Smooth muscle cell of the brain vasculature (primary cell): ENCODE data around the gene ANKRD12.

Source experiments
- DNase-seq: peaks from one replicate; pipeline ENCODE4 v3.0.0-alpha.2; 2012; ENCODE audit warnings: low read depth, low spot score

The ANKRD12 gene

DNA sequence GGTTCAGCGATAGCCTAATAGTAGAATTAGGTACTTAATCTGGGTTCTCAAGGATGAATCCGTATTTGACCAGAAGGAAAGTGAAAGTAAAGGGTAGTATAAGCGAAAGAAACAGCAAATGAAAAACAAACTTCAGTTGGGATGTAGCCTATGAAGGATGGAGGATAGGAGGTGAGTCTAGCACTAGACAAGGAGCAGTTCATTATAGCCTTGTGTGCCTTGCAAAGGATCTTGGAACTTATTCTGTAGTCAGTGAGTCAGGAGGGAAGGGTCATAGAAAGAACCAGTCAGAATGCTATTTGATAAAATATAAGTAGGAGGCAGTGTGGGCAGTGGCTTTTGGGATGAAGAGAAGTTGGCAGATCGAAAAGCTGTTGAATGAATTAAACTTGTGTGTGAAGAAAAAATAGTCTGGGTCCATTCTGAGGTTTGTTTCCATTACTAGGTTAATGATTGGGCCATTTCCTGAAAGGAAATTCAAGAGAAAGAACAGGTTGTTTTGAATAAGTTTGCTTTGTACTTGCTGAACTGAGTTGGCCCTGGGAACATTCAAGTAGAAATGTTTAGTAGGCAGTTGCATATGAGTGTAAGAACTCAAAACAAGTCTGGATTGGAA lies 48.5 kb downstream of the ANKRD12 start:
- DNase-seq = no peak

- DNase-seq = no peak
Observed at GRCh38 chr18:9188359-9189231, 52.0 kb downstream of the ANKRD12 start.

DNA sequence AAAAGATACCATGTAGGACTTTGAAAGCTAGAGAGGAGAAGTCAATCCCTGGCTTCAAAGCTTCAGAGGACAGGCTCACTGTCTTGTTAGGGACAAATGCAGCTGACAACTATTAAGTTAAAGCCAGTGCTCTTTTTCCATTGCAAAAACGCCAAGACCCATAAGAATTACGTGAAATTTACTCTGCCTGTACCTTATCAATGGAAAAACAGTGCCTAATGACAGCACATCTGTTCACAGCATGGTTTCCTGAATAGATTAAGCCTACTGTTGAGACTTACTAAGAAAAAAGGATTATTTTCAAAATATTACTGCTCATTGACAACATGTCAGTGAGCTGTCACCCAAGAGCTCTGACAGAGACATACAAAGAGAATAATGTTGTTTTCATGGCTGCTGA lies 52.9 kb downstream of the ANKRD12 start:
- no peak for DNase-seq

DNA sequence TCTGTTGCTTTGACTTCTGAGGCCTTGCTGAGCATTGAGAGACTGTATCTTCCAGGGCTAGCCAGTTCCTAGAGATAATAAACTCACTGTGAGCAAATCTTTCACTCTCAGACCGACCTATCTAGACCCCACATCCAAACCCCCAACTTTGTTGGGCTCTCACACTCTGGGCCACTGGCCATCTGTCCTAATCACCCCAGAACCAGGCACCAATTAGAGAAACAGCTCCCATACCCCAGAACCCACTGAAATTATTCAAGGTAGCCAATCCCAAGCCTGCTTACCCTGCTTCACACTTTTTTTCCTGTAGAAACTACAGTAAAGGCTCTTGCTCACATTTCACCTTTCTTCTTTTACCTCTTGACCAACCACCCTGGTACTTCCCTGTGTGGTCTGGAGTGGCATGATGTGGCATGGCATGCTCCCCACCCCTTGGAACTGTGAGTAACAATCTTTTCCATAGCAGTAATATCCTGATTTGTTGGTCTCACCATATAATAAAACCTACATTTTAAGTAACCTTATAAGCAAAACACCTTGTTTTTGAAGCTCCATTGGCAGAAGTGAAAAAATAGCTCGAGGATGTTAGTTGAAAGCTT lies 55.2 kb downstream of the ANKRD12 start:
- no peak for DNase-seq

- DNase-seq = no peak
Observed at GRCh38 chr18:9193031-9193430, 56.5 kb downstream of the ANKRD12 start.

GRCh38 chr18:9196568-9196967 lies 60.0 kb downstream of the ANKRD12 start:
- DNase-seq = no peak

GRCh38 chr18:9199681-9200080 lies 63.1 kb downstream of the ANKRD12 start:
- no peak for DNase-seq

- DNase-seq = no peak
Observed at GRCh38 chr18:9201224-9201623, 64.6 kb downstream of the ANKRD12 start.

GRCh38 chr18:9204659-9205058 lies 68.1 kb downstream of the ANKRD12 start:
- no peak for DNase-seq

DNA sequence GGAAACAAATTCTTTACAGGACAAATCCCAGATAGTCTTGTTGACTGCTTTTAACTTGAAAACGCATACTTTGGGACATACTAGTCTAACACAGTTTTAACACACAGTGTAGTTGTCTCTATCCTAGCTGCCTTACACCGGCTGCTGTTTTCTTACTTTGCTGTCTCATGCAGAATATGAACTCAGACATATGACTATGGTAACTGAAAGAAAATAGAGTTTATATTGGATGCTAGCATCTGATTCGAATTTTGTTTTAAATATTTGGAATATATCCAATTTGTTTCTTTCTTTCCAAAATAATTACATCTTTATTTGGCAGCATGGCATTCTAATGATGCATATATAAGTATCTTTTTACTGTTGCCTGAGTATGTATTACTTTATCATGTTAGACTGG lies 69.8 kb downstream of the ANKRD12 start:
- no peak for DNase-seq

DNA sequence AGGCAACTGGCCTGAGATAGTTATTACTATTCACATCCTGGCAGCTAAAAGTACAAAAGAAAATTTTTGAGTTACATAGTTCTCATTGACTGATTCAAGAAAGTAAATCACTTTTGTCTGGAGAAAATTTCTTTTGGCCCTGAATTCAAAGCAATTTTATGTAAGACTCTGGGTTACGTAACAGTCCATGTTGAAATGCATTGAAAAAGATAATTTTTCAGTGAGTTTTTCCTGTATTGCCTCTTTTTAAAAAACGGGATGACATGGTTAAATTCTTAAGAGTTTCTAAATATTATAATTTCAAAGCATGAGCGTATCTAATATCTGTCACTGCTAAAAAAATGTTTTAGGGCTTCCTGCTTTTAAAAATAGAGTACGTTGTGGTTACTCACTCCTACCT lies 72.7 kb downstream of the ANKRD12 start:
- no peak for DNase-seq

- no peak for DNase-seq
Observed at GRCh38 chr18:9210966-9211365, 74.4 kb downstream of the ANKRD12 start.

GRCh38 chr18:9211955-9212354 lies 75.4 kb downstream of the ANKRD12 start:
- no peak for DNase-seq

DNA sequence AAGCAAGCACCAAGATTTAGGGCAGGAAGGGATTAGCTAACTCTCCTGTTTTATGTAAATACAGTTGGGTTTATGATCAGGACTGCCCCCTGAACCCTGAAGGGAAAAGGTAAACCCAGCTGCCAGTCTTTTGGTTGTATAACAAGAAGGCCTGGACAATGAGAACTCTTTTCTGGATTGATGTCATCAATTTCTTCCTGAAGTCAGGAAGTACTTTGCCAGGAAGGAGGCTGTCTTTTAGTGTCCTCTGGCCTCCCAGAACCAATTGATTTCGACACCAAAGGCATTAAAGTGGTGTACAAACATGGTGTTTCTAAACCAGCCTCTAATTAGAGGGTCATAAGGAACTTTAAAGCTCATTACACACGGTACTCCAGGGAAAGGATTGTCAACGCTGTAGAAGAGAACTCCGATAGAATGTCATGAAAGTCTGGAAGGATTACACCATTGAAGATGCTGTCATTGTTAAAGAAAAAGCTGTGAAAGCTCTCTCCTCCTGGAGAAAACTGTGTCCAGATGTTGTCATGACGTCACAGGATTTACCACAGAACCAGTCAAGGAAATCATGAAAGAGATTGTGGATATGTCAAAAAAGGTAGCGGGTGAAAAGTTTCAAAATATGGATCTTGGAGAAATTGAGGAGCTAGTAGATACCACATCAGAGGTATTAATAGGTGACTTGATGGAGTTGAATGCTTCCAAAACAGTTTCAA lies 78.8 kb downstream of the ANKRD12 start:
- no peak for DNase-seq

DNA sequence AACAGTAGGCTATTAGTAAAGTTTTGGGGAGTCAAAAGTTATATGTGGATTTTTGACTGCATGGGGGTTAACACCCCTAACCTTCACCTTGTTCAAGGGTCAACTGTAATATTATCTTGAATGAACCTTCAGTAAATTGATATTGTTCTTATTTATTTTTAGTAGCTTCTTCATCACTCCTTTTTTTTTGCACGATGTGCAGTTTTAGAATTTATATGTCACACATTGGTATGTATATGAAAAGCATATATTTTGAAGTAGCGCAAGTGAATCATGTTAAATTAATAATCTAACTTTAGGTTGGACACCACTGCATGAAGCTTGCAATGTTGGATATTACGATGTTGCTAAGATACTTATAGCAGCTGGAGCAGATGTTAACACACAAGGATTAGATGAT lies 79.9 kb downstream of the ANKRD12 start:
- no peak for DNase-seq

- peak; percentile 13 for DNase-seq
Observed at GRCh38 chr18:9217743-9218451, 81.3 kb downstream of the ANKRD12 start.

DNA sequence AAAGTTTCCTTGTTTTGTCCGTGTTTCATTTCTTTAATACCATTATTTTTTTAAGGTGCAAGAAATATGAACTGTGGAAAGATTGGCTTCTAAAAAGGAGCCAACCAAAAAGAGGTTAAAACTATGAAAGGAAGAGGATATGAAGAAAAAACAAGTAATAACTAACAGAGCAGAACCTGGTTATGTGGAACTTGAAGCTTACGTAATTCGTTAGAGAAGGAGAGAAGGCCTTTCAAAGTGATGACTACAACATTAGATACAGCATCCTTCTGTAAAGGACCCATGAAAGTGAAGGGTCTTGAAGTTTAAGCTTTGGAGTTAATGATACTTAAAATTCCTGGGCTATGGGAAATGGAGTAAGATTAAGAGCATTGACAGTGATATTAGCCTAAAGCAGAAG lies 84.5 kb downstream of the ANKRD12 start:
- DNase-seq = no peak

DNA sequence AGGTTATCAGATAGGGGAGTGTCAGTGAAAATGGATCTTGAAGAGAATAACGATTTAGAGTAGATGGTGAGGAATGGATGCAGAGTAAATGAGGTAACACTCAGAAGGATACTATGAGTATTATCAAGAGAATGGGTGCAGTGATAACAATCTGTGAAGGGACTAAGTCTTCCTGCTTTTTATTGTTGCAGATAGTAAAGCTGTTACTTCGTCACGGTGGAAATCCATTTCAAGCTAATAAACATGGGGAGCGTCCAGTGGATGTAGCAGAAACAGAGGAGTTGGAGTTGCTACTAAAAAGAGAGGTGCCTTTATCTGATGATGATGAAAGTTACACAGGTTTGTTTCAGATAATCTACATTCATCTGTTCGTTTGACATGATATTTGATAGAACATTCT lies 85.1 kb downstream of the ANKRD12 start:
- DNase-seq = no peak

- DNase-seq = no peak
Observed at GRCh38 chr18:9223356-9223755, 86.8 kb downstream of the ANKRD12 start.

- no peak for DNase-seq
Observed at GRCh38 chr18:9226463-9226862, 89.9 kb downstream of the ANKRD12 start.

DNA sequence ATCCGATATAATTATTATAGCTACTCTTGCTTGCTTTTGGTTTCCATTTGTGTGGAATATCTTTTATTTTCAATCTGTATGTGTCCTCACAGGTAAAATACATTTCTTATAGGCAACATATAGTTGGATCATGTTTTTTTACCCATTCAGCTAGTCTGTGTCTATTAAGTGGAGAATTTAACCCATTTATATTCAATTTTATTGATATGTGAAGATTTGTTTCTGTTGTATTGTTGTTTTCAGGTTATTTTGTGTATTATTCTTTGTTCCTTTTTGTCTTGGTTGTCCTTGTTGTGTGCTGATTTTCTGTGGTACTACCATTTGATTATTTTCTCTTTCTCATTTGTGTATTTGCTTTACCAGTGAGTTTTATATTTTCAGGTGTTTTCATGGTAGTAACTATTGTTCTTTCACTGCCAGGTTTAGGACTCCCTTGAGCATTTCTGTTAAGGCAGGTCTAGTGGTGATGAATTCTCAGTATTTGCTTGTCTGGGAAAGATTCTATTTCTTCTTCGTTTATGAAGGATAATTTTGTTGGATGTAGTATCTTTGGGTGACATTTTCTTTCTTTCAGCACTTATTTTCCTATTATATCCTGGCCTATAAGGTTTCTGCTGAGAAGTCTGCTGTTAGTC lies 95.4 kb downstream of the ANKRD12 start:
- no peak for DNase-seq
